ENCODE data around the gene DAB2IP.

DNA sequence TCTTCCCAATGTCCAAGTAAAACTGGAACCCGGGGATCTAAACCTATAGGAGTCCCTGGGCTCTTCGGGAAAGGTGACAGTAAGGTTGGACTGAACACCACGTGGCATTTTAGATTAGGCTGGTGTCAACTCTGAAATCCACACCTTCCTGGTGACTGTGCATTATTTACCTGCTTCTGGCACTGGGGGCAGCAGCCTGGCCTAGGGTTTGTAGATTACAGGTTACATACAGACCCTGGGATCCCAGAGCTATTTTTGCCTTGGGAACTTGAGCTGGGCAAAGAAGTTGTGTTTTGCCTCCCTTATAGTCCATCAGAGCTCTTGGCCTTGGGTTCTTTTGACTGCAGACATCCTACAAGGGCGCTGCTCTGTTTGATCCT, 173.2 kb downstream of the DAB2IP start:
- TF ChIP-seq, protein P1, sequence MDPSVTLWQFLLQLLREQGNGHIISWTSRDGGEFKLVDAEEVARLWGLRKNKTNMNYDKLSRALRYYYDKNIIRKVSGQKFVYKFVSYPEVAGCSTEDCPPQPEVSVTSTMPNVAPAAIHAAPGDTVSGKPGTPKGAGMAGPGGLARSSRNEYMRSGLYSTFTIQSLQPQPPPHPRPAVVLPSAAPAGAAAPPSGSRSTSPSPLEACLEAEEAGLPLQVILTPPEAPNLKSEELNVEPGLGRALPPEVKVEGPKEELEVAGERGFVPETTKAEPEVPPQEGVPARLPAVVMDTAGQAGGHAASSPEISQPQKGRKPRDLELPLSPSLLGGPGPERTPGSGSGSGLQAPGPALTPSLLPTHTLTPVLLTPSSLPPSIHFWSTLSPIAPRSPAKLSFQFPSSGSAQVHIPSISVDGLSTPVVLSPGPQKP (IDR thresholded peaks at IDR 0.05; ENCODE audit: borderline replicate concordance, low read depth, low read length): no peak
- TF ChIP-seq, protein P2, sequence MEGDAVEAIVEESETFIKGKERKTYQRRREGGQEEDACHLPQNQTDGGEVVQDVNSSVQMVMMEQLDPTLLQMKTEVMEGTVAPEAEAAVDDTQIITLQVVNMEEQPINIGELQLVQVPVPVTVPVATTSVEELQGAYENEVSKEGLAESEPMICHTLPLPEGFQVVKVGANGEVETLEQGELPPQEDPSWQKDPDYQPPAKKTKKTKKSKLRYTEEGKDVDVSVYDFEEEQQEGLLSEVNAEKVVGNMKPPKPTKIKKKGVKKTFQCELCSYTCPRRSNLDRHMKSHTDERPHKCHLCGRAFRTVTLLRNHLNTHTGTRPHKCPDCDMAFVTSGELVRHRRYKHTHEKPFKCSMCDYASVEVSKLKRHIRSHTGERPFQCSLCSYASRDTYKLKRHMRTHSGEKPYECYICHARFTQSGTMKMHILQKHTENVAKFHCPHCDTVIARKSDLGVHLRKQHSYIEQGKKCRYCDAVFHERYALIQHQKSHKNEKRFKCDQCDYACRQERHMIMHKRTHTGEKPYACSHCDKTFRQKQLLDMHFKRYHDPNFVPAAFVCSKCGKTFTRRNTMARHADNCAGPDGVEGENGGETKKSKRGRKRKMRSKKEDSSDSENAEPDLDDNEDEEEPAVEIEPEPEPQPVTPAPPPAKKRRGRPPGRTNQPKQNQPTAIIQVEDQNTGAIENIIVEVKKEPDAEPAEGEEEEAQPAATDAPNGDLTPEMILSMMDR (conservative IDR thresholded peaks at IDR 0.05; ENCODE audit: low read depth, low read length): no peak
